ENCODE results near the gene PARD3. TPM values are rescaled to one million over a fixed set of nuclear protein-coding genes. Genes with fewer than 3 reads are reported as not detected.
"Not testable (repeated sequence)": the region's sequence is repeated elsewhere in the genome, so short reads cannot be mapped to it uniquely, and the experiment has no call there.

The PARD3 gene
- total RNA-seq, 1 donor from 2014 or later = 0.93 TPM

- intact Hi-C loops (cut with micrococcal nuclease) = no loop called here
Observed at GRCh38 chr10:34798654-34799053, 16.4 kb downstream of the PARD3 start.

- intact Hi-C loops (cut with micrococcal nuclease) = no loop called here
Observed at GRCh38 chr10:34797155-34797554, 17.9 kb downstream of the PARD3 start.

- intact Hi-C loops (cut with micrococcal nuclease) = no loop called here
Observed at GRCh38 chr10:34796133-34796532, 19.0 kb downstream of the PARD3 start.

- intact Hi-C loops (cut with micrococcal nuclease) = no loop called here
Observed at GRCh38 chr10:34795334-34795733, 19.8 kb downstream of the PARD3 start.

- intact Hi-C loops (cut with micrococcal nuclease) = no loop called here
Observed at GRCh38 chr10:34794835-34795234, 20.3 kb downstream of the PARD3 start.

- intact Hi-C loops (cut with micrococcal nuclease) = not testable (repeated sequence)
Observed at GRCh38 chr10:34793581-34793980, 21.5 kb downstream of the PARD3 start.

- intact Hi-C loops (cut with micrococcal nuclease) = no loop called here
Observed at GRCh38 chr10:34792881-34793280, 22.2 kb downstream of the PARD3 start.

- intact Hi-C loops (cut with micrococcal nuclease) = no loop called here
Observed at GRCh38 chr10:34791947-34792346, 23.1 kb downstream of the PARD3 start.

GRCh38 chr10:34791228-34791627, 23.9 kb downstream of the PARD3 start:
- intact Hi-C loops (cut with micrococcal nuclease) = no loop called here

GRCh38 chr10:34789966-34790506, 25.1 kb downstream of the PARD3 start:
- intact Hi-C loops (cut with micrococcal nuclease) = no loop called here

- intact Hi-C loops (cut with micrococcal nuclease) = no loop called here
Observed at GRCh38 chr10:34786464-34786863, 28.6 kb downstream of the PARD3 start.

GRCh38 chr10:34781711-34782110, 33.4 kb downstream of the PARD3 start:
- intact Hi-C loops (cut with micrococcal nuclease) = no loop called here

GRCh38 chr10:34780818-34781380, 34.2 kb downstream of the PARD3 start:
- intact Hi-C loops (cut with micrococcal nuclease) = no loop called here

- intact Hi-C loops (cut with micrococcal nuclease) = no loop called here
Observed at GRCh38 chr10:34778237-34778636, 36.9 kb downstream of the PARD3 start.

GRCh38 chr10:34776090-34776690, 38.9 kb downstream of the PARD3 start:
- intact Hi-C loops (cut with micrococcal nuclease) = no loop called here

GRCh38 chr10:34775044-34775637, 40.0 kb downstream of the PARD3 start:
- intact Hi-C loops (cut with micrococcal nuclease) = no loop called here

GRCh38 chr10:34773636-34774630, 41.2 kb downstream of the PARD3 start:
- intact Hi-C loops (cut with micrococcal nuclease) = no loop called here

- intact Hi-C loops (cut with micrococcal nuclease) = no loop called here
Observed at GRCh38 chr10:34771525-34771924, 43.6 kb downstream of the PARD3 start.

GRCh38 chr10:34771106-34771505, 44.0 kb downstream of the PARD3 start:
- intact Hi-C loops (cut with micrococcal nuclease) = no loop called here

- intact Hi-C loops (cut with micrococcal nuclease) = no loop called here
Observed at GRCh38 chr10:34769899-34770298, 45.2 kb downstream of the PARD3 start.

GRCh38 chr10:34768972-34769330, 46.1 kb downstream of the PARD3 start:
- intact Hi-C loops (cut with micrococcal nuclease) = no loop called here
